Gastroesophageal sphincter (tissue), 4 donors: ENCODE data around the gene OR52N4. TPM values are rescaled to one million over a fixed set of nuclear protein-coding genes. Genes with fewer than 3 reads are reported as not detected.

Source experiments
- total RNA-seq, 4 donors: library from RNA; depleted of rRNA; stranded (reverse); fragments of >200 nt; gene quantifications; one replicate each; pipeline ENCODE4 v1.1.0, GENCODE V29; 2016

The OR52N4 gene
- total RNA-seq, 4 donors from 2014 or later: 0.40 TPM; not detected in 3

Other genes with a start within 250 kb of the OR52N4 start
- under 1 TPM in 3 of 4 donors, not detected in 1; 0.15 to 0.62 (median 0.40) TPM for gene UBQLN3, start 244.3 kb upstream of the OR52N4 start, total RNA-seq
- under 1 TPM in 3 of 4 donors, not detected in 1; 0.27 to 0.62 (median 0.31) TPM for gene UBQLNL, start 237.5 kb upstream of the OR52N4 start, total RNA-seq
- under 1 TPM in 1 of 4 donors, not detected in 3; 0.54 TPM for gene OR52H1, start 205.7 kb upstream of the OR52N4 start, total RNA-seq
- gene OR52B6, start 173.4 kb upstream of the OR52N4 start, total RNA-seq: not detected
- gene TRIM6, start 157.6 kb upstream of the OR52N4 start, total RNA-seq: 1 to 10 TPM; 1.6 to 5.6 (median 2.1) TPM
- 1 to 10 TPM; 3.8 to 9.2 (median 4.5) TPM for gene TRIM34, start 129.2 kb upstream of the OR52N4 start, total RNA-seq
- gene TRIM5, start 69.2 kb upstream of the OR52N4 start, total RNA-seq: 10 to 100 TPM in 3 of 4 donors, 1 to 10 TPM in 1; 8.9 to 21.4 (median 14.9) TPM
- gene TRIM22, start 64.5 kb upstream of the OR52N4 start, total RNA-seq: 10 to 100 TPM; 31.6 to 50.4 (median 32.1) TPM
- under 1 TPM in 2 of 4 donors, not detected in 2; 0.13 to 0.19 TPM for gene OR56B1, start 17.8 kb upstream of the OR52N4 start, total RNA-seq
- under 1 TPM in 1 of 4 donors, not detected in 3; 0.67 TPM for gene OR52N5, start 29.1 kb downstream of the OR52N4 start, total RNA-seq
- gene OR52N1, start 37.0 kb downstream of the OR52N4 start, total RNA-seq: under 1 TPM in 1 of 4 donors, not detected in 3; 0.13 TPM
- gene OR52N2, start 54.7 kb downstream of the OR52N4 start, total RNA-seq: not detected
- not detected for gene OR52E6, start 87.7 kb downstream of the OR52N4 start, total RNA-seq
- not detected for gene OR52E8, start 103.4 kb downstream of the OR52N4 start, total RNA-seq
- gene OR52E4, start 126.4 kb downstream of the OR52N4 start, total RNA-seq: not detected
- gene OR52E5, start 139.0 kb downstream of the OR52N4 start, total RNA-seq: not detected
- gene OR56A3, start 188.0 kb downstream of the OR52N4 start, total RNA-seq: not detected
- gene OR56A5, start 214.3 kb downstream of the OR52N4 start, total RNA-seq: not detected
- not detected for gene OR52L1, start 232.7 kb downstream of the OR52N4 start, total RNA-seq